ENCODE data around the gene GPRC5D.

Gene GPRC5D

DNA sequence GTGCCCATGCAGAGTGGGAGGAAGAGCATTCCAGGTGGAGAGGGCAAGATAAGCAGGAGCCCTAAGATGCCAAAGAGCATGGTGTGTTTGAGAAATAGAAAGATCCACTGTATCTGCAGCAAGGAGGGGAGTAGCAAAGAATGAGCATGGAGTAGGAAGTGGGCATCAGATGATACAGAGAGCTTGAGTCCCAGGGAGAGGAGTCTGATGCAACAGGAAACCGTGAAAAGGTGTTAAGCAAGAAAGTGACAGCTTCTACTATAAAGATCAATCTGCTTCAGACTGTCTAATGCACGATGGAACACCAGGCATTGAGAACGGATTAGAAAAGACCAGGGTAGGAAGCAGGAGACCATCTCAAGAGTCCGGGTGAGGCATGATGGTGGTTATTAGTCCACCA is 12.3 kb upstream of the GPRC5D start:
- Histone ChIP-seq H3K4me2 (ENCODE audit: insufficient read depth, low read length, poor library complexity, severe bottlenecking) (no peak overlapping the region), H3K9me3 (replicated peaks in 1 of 2; ENCODE audit: control insufficient read depth in 2 of 2, insufficient read depth in 1 of 2, low read depth in 1 of 2, low read length in 2 of 2) (peaks cover 0 to 3% of the 10 kb centered on the region in 2 donors), H3K18ac (ENCODE audit: low read length) (no peak overlapping the region), H3K4me3 (ENCODE audit: low read length in 2 of 2) (no peak overlapping the region), H4K8ac (ENCODE audit: low read depth, low read length) (no peak overlapping the region), H3K23ac (ENCODE audit: low read depth, low read length, poor library complexity) (no peak overlapping the region), H3K27me3 (ENCODE audit: control insufficient read depth in 3 of 3, insufficient read depth in 3 of 3, low read depth in 1 of 3, low read length in 3 of 3) (no peaks in the 10 kb centered on the region), H3K4ac (ENCODE audit: low read length) (no peak overlapping the region), H3K27ac (replicated peaks; ENCODE audit: low read length) (no peak overlapping the region), H3K79me1 (ENCODE audit: low read depth, low read length) (peaks cover 2% of the 10 kb centered on the region), H3K14ac (ENCODE audit: low read length) (no peak overlapping the region), H2AK5ac (ENCODE audit: low read depth, low read length) (no peak overlapping the region), H2BK12ac (ENCODE audit: low read length) (no peak overlapping the region), H3K9ac (ENCODE audit: low read depth, low read length, poor library complexity) (no peak overlapping the region), H3K4me1 (ENCODE audit: control insufficient read depth in 2 of 2, insufficient read depth in 1 of 2, low read depth in 1 of 2, low read length in 2 of 2) (no peaks in the 10 kb centered on the region), H4K91ac (ENCODE audit: low read depth, low read length, poor library complexity) (no peak overlapping the region), H3K36me3 (replicated peaks in 1 of 2; ENCODE audit: control insufficient read depth in 2 of 2, insufficient read depth in 2 of 2, low read length in 2 of 2) (no peaks in the 10 kb centered on the region), H2AFZ (ENCODE audit: low read length) (no peak overlapping the region), H2BK5ac (ENCODE audit: low read length) (no peak overlapping the region), H2BK120ac (ENCODE audit: low read depth, low read length) (no peak overlapping the region), H2BK15ac (ENCODE audit: low read length) (no peak overlapping the region)
- no CpG with 5 or more reads among the region's 4 CpGs for WGBS, 2 donors (ENCODE audit: extremely low coverage in 2 of 2, insufficient read length in 2 of 2, insufficient replicate concordance in 1 of 2)
- DNase-seq (ENCODE audit: low spot score): no peak

DNA sequence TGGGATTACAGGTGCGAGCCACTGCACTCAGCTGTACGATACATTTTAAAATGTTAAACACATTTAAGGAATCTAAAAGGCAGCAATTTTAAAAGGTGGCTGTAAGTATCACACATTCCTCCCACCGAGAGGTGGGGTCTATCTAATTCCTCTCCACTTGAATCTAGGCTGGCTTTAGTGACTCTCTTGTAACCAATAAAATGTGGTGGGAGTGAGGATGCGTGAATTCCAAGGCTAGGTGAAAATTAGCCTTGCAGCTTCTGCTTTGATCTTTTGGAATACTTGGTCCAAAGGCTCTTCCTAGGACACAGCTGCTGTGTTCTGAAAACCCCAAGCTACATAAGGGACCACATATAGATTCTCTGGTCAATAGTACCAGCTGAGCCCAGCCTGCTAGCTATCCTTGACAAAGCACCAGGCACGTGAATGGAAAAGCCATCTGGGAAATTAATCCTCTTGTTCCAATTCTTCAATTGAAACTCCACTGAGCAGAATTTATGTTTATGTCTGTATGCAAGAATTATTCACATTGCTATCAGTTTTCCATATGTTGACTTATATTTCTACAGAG is 8.8 kb upstream of the GPRC5D start:
- H3K14ac ChIP-seq (ENCODE audit: low read length): no peak overlapping the region
- no peak overlapping the region for H3K27ac ChIP-seq (replicated peaks; ENCODE audit: low read length)
- no peak for DNase-seq (ENCODE audit: low spot score)

DNA sequence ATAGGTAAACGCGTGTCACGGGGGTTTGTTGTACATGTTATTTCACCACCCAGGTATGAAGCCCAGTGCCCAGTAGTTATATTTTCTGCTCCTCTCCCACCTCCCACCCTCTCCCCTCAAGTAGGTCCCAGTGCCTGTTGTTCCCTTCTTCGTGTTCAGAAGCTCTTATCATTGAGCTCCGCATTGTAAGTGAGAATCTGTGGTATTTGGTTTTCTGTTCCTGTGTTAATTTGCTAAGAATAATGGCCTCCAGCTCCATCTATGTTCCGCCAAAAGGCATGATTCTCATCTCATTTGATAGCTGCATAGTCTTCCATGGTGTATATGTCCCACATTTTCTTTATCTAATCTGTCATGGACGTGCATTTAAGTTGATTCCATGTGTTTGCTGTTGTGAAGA is 6.9 kb upstream of the GPRC5D start:
- H2BK12ac ChIP-seq (ENCODE audit: low read length): no peak overlapping the region
- peaks cover 0 to 5% (median 0%) of the 10 kb centered on the region in 3 experiments for H3K27me3 ChIP-seq (ENCODE audit: control insufficient read depth in 3 of 3, insufficient read depth in 3 of 3, low read depth in 1 of 3, low read length in 3 of 3)
- H2AK5ac ChIP-seq (ENCODE audit: low read depth, low read length): no peak overlapping the region
- H3K4me2 ChIP-seq (ENCODE audit: insufficient read depth, low read length, poor library complexity, severe bottlenecking): no peak overlapping the region
- no CpG with 5 or more reads among the region's 7 CpGs for WGBS, 2 donors (ENCODE audit: extremely low coverage in 2 of 2, insufficient read length in 2 of 2, insufficient replicate concordance in 1 of 2)
- H4K91ac ChIP-seq (ENCODE audit: low read depth, low read length, poor library complexity): no peak overlapping the region
- H3K4me1 ChIP-seq (ENCODE audit: control insufficient read depth in 2 of 2, insufficient read depth in 1 of 2, low read depth in 1 of 2, low read length in 2 of 2): no peaks in the 10 kb centered on the region
- no peak overlapping the region for H2BK120ac ChIP-seq (ENCODE audit: low read depth, low read length)
- H3K14ac ChIP-seq (ENCODE audit: low read length): no peak overlapping the region
- H3K27ac ChIP-seq (replicated peaks; ENCODE audit: low read length): no peak overlapping the region
- H3K79me1 ChIP-seq (ENCODE audit: low read depth, low read length): no peaks in the 10 kb centered on the region
- no peak overlapping the region for H2BK5ac ChIP-seq (ENCODE audit: low read length)
- no peaks in the 10 kb centered on the region for H3K9me3 ChIP-seq (replicated peaks in 1 of 2; ENCODE audit: control insufficient read depth in 2 of 2, insufficient read depth in 1 of 2, low read depth in 1 of 2, low read length in 2 of 2)
- no peak overlapping the region for H4K8ac ChIP-seq (ENCODE audit: low read depth, low read length)
- H2AFZ ChIP-seq (ENCODE audit: low read length): no peak overlapping the region
- no peak overlapping the region for H3K23ac ChIP-seq (ENCODE audit: low read depth, low read length, poor library complexity)
- H3K4ac ChIP-seq (ENCODE audit: low read length): no peak overlapping the region
- DNase-seq (ENCODE audit: low spot score): no peak
- H3K36me3 ChIP-seq (replicated peaks in 1 of 2; ENCODE audit: control insufficient read depth in 2 of 2, insufficient read depth in 2 of 2, low read length in 2 of 2): no peaks in the 10 kb centered on the region
- H3K4me3 ChIP-seq (ENCODE audit: low read length in 2 of 2): no peak overlapping the region
- no peak overlapping the region for H2BK15ac ChIP-seq (ENCODE audit: low read length)
- no peak overlapping the region for H3K18ac ChIP-seq (ENCODE audit: low read length)
- no peak overlapping the region for H3K9ac ChIP-seq (ENCODE audit: low read depth, low read length, poor library complexity)

More for the DNA sequence above, 8.8 kb upstream of the GPRC5D start:
- Histone ChIP-seq H3K9ac (ENCODE audit: low read depth, low read length, poor library complexity) (no peak overlapping the region), H2BK15ac (ENCODE audit: low read length) (no peak overlapping the region), H3K4ac (ENCODE audit: low read length) (no peak overlapping the region), H3K4me2 (ENCODE audit: insufficient read depth, low read length, poor library complexity, severe bottlenecking) (no peak overlapping the region), H3K27me3 (ENCODE audit: control insufficient read depth in 3 of 3, insufficient read depth in 3 of 3, low read depth in 1 of 3, low read length in 3 of 3) (no peaks in the 10 kb centered on the region), H2BK12ac (ENCODE audit: low read length) (no peak overlapping the region), H2BK120ac (ENCODE audit: low read depth, low read length) (no peak overlapping the region), H3K18ac (ENCODE audit: low read length) (no peak overlapping the region), H4K8ac (ENCODE audit: low read depth, low read length) (no peak overlapping the region), H2BK5ac (ENCODE audit: low read length) (no peak overlapping the region), H3K36me3 (replicated peaks in 1 of 2; ENCODE audit: control insufficient read depth in 2 of 2, insufficient read depth in 2 of 2, low read length in 2 of 2) (no peaks in the 10 kb centered on the region), H4K91ac (ENCODE audit: low read depth, low read length, poor library complexity) (no peak overlapping the region), H3K4me3 (ENCODE audit: low read length in 2 of 2) (no peak overlapping the region), H2AK5ac (ENCODE audit: low read depth, low read length) (no peak overlapping the region), H3K79me1 (ENCODE audit: low read depth, low read length) (no peaks in the 10 kb centered on the region), H3K23ac (ENCODE audit: low read depth, low read length, poor library complexity) (no peak overlapping the region), H2AFZ (ENCODE audit: low read length) (no peak overlapping the region), H3K9me3 (replicated peaks in 1 of 2; ENCODE audit: control insufficient read depth in 2 of 2, insufficient read depth in 1 of 2, low read depth in 1 of 2, low read length in 2 of 2) (peaks cover 0 to 3% of the 10 kb centered on the region in 2 donors), H3K4me1 (ENCODE audit: control insufficient read depth in 2 of 2, insufficient read depth in 1 of 2, low read depth in 1 of 2, low read length in 2 of 2) (no peaks in the 10 kb centered on the region)
- no CpG with 5 or more reads among the region's 5 CpGs for WGBS, 2 donors (ENCODE audit: extremely low coverage in 2 of 2, insufficient read length in 2 of 2, insufficient replicate concordance in 1 of 2)

DNA sequence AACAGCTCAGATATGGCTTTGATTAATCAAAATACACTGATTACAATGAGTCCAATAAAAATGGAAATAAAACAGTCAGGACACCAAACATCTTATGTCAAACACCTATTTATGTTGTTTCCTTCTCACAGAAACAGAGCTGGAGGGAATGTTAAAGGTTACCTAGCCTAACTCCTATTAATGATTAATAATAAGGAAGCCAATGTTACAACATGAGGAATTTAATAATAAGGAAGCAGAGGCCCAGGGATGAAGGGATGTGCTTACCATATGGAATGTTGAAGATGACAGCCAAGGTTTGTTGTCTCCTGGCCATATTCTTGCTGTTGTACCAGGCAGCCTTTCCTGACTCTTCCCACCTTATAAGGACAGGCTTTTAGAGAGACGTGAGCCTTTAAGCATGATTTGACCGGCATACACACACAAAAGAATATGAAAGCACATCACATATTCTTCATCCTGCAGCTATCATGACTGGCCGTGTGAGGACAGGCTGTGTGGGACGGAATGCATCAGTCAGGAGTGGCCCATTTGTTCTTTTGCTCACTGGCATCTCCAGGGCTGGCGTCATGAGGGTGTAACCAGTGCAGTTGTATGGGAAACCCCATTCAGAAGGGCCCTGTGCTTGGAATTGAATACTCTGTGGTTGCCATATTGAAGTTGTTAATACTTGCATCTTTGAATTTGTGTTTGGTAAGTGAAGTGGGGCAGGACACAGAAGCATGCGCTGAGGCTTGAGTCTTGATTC is 3.1 kb upstream of the GPRC5D start:
- DNase-seq (ENCODE audit: low spot score): no peak
- Histone ChIP-seq H2BK120ac (ENCODE audit: low read depth, low read length) (no peak overlapping the region), H3K18ac (ENCODE audit: low read length) (no peak overlapping the region), H3K9me3 (replicated peaks in 1 of 2; ENCODE audit: control insufficient read depth in 2 of 2, insufficient read depth in 1 of 2, low read depth in 1 of 2, low read length in 2 of 2) (no peaks in the 10 kb centered on the region), H4K91ac (ENCODE audit: low read depth, low read length, poor library complexity) (no peak overlapping the region), H3K36me3 (replicated peaks in 1 of 2; ENCODE audit: control insufficient read depth in 2 of 2, insufficient read depth in 2 of 2, low read length in 2 of 2) (no peaks in the 10 kb centered on the region), H2AK5ac (ENCODE audit: low read depth, low read length) (no peak overlapping the region), H2BK15ac (ENCODE audit: low read length) (no peak overlapping the region), H2BK12ac (ENCODE audit: low read length) (no peak overlapping the region), H3K9ac (ENCODE audit: low read depth, low read length, poor library complexity) (no peak overlapping the region), H3K27me3 (ENCODE audit: control insufficient read depth in 3 of 3, insufficient read depth in 3 of 3, low read depth in 1 of 3, low read length in 3 of 3) (peaks cover 0 to 11% (median 0%) of the 10 kb centered on the region in 3 experiments), H3K4me2 (ENCODE audit: insufficient read depth, low read length, poor library complexity, severe bottlenecking) (no peak overlapping the region), H2BK5ac (ENCODE audit: low read length) (no peak overlapping the region), H3K23ac (ENCODE audit: low read depth, low read length, poor library complexity) (no peak overlapping the region), H4K8ac (ENCODE audit: low read depth, low read length) (no peak overlapping the region), H3K79me1 (ENCODE audit: low read depth, low read length) (no peaks in the 10 kb centered on the region), H3K4me3 (ENCODE audit: low read length in 2 of 2) (no peak overlapping the region), H2AFZ (ENCODE audit: low read length) (no peak overlapping the region), H3K4me1 (ENCODE audit: control insufficient read depth in 2 of 2, insufficient read depth in 1 of 2, low read depth in 1 of 2, low read length in 2 of 2) (no peaks in the 10 kb centered on the region), H3K27ac (replicated peaks; ENCODE audit: low read length) (no peak overlapping the region), H3K4ac (ENCODE audit: low read length) (no peak overlapping the region), H3K14ac (ENCODE audit: low read length) (peak overlapping the region; percentile 66)
- WGBS, 2 donors (ENCODE audit: extremely low coverage in 2 of 2, insufficient read length in 2 of 2, insufficient replicate concordance in 1 of 2): no CpG with 5 or more reads among the region's 6 CpGs
